HG02623 (cell line): ENCODE measurements around the gene NHSL1.
A peak's percentile ranks its signal among the peaks of the same experiment; 100 is the strongest.

ENCODE experiments used
- ATAC-seq: cut with Tn5 transposase; IDR thresholded peaks from one replicate; pipeline ENCODE4 v1.9.1; 2021; ENCODE audit warnings: moderate library complexity; ENCODE audit not compliant: unreplicated experiment

NHSL1 gene

DNA sequence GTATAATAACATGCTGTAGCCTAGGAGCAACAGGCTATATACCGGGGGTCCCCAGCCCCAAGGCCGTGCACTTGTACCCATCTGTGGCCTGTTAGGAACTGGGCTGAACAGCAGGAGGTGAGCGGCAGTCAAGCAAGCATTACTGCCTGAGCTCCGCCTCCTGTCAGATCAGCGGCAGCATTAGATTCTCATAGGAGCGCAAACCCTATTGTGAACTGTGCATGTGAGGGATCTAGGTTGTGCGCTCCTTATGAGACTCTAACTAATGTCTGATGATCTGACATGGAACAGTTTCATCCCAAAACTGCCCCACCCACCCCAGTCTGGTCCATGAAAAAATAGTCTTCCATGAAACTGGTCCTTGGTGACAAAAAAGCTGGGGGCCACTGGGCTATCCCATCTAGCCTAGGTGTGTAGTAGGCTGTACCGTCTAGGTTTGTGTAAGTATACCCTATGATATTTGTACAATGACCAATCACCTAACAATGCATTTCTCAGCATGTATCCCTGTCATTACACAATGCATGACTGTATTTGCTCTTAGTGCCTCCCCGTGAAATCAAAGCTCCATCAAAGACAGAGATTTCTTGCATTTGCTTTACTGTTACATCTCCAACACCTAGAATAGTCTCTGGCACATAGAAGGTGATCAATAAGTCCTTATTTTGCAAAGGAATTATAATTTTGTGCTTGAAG, 30.8 kb downstream of the NHSL1 start:
- no peak for ATAC-seq

DNA sequence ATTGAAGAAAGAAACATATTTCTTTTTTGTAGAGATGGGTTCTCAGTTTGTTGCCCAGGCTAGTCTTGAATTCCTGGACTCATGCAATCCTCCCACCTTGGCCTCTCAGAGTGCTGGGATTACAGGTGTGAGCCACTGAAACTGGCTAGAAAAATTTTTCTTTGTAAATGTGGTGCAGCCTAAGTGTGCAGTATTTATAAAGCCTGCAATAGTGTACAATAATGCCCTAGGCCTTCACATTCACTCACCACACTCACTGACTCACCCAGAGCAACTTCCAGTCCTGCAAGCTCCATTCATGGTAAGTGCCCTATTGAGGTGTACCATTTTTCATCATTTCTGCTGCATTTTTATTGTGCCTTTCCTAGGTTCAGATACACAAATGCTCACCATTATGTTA, 31.4 kb downstream of the NHSL1 start:
- no peak for ATAC-seq

DNA sequence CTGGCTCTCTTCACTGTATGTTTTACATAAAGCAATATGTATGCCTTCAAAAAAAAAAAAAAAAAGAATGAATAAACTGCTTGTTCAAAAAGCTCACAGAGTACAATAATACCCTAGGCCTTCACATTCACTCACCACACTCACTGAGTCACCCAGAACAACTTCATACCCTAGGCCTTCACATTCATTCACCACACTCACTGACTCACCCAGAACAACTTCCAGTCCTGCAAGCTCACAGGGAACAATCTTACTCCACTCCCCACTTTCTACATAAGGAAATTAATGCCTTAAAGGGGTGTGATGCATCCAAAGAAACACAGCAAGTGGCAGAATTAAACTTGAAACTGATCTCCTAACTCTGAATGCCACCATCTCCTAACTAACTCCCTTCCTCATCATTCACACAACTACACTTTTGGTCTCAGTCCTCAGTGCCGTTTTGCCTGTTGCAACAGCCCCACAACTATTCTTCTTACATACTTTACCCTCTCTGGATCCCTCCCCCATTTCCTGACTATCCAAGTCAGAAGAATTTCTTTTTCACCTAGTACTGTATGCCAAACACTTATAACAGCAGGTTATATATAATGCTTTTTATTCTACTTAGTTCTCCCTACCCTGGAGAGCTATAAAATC, 34.2 kb downstream of the NHSL1 start:
- ATAC-seq, result no peak

DNA sequence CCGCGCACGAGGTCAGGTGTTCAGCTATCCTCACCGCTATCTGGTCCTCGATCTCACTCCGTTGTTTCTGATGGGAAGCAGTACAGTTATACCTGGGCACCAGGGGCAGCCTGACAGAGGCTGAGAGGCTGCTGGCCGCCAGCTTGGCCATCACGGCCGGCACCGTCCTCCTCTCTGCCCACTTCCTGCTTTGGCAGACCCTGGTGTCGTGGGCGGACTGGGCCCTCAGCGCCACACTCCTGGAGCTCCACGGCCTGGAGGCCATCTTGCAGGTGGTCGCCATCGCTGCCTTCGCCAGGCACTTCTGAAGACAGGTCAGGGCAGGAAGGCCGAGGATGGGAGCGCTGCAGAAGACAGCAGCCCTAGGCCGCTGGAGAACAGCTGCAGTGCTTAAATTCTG, 35.2 kb downstream of the NHSL1 start:
- ATAC-seq, result no peak

DNA sequence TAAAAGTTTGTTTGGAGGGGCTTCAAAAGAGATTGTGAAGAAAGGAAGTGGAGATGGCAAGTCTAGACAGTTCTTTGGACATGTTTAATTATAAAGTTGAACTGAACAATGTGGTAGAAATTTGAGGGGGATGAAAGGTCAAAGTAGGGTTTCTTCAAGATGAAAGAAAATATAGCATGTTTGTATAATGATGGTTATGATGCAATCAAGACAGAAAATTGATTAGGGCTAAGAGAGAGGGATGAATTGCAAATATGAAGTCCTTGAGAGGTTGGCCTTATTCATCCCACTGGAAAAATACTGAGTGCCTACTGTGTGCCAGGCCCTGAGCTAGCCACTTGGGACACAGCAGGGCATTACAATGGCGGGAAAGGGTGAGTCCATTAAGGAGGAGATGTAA, 37.6 kb downstream of the NHSL1 start:
- no peak for ATAC-seq

DNA sequence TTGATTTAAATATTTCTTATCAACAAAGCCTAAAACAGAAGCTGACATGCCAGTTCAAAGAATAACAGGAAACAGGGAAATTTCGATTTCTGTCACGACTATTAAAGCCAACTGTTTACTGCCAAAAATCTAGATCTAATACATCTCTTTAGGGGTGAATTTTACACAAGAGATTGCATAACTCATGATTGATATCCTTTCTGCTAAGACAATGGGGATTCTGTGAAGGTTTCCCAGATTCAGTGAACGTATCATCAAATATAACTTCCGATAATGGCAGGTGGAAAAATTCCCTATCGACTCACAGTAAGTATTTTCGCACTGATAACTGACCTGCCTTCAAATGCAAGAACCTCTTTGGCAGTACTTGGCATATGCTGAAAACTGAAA, 42.9 kb downstream of the NHSL1 start:
- ATAC-seq, result no peak

DNA sequence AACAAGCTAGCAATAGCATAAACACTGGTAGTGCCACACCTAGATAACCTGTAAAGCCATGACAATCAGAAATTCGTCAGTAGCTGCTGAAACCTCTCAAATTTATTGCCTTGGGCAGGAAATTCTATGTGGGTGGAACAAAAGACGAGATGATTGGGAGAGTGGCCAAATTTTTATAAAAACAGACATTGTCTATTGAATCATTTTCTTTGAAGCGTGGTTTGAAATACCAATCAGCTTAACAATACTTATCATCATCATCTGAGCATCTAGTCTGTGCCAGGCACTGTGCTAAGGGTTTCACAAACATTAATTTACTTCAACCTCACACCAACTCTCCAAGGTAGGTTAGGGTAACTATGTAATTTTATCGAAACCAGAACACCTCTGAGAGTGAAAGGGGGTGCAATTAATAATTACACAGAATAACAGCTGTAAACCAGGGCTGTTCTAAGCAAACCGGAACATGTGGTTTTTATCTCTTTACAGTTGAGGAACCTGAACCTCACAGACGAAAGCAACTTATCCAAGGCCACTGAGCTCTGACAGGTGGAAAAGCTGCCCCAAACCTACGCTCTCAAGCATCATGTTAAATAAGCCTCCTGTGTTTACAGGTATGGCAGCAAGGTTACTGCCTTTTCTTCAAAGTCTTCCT, 43.4 kb downstream of the NHSL1 start:
- peak; percentile 86 for ATAC-seq

DNA sequence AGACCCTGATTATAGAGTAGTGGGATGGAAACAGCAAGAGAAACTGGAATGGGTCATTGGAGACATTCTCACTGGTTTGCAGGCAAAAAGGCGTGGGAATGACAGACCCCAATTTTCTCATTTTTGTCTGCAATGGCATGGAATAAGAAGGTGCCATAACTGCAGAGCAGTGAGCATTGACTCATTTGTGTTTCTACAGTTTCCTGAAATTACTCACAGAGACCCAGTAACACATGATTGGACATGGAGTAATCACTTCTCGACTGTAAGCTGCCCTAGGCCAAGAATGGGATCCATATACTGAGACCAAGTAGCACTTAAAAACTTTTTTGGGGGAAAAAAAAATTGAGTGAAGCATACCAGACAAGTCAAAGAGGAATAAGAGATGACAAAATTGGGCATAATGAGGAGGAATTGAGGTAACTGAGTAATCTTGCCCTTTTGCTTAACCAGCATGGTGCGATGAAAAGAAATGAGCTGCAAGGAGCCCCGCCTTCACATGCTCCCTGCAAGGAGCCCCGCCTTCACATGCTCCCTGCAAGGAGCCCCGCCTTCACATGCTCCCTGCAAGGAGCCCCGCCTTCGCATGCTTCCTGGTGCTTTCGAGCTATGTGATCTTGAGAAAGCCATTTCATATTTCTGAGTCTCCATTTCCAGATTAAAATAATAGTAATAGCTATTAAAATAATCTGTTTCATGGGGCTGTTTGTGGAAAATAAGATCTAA, 44.1 kb downstream of the NHSL1 start:
- no peak for ATAC-seq

DNA sequence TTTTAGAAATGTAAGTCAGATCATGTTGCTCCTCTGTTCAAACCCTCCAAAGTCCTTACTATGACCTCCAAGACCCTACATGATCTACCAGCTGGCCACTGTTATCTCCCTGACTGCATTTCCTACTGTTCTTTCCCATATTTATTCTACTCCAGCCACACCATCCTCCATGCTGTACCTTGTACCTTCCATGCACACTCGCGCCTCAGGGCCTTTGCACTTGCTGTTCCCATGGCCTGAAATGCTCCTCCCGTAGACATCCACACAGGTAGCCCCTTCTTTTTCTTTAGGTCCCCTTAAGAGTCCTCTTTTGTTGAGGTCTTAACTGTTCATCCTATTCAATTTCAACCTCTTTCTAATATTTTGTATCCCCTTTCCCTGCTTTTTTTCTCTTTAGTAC, 48.3 kb downstream of the NHSL1 start:
- ATAC-seq, result no peak

DNA sequence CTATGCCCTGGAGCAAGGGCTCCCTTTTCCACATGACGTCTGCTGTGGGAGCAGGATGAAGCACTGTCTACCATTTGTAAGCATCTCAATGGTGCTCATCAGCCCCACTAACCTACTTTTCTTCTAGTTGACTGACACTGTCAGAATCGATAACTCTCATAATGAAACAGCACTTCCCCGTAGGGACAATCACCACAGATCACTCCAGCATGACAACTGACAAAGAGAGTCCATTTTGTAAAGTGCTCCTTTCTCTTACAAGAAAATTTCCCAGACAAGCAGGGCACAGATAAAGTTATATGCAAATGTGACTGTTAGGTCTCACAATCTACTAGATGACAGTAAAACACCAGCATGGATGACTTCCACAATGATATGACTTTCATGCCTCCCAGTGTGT, 48.8 kb downstream of the NHSL1 start:
- no peak for ATAC-seq

DNA sequence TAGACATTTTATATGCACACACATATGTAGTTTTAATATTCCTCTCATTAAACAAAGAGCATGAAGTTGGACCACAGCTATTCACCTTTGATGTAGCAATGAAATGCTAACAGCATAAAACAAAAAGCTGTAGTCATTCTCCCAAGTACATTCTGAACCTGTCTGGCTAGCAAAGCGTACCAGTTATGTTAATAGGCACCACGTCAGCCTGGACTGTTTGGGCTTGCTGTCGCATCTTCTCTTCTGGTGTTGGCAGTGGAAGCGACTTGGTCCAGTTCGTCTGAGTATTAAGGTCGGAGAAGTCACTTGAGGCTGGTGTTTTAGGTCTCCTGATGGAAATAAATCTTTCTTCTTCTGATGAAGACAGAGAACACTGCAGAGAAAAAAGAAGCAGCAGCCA, 52.5 kb downstream of the NHSL1 start:
- no peak for ATAC-seq

DNA sequence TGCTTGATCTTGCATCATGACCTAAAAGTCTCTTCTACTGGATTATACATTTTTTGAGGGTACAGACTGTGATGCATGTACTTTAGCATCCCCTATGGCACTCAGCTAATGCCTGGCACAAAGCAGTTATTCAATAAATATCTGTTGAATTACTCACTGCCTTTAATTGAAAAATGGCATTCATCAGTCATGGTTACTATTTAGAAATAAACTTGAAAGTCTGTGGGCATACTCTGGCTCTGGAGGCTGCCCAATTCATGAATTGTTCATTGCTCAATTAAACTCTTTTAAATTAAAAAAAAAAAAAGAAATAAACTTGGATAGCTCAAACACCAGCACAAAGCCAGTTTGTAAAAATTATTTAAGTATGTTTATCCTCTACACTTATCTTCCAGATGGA, 55.3 kb downstream of the NHSL1 start:
- ATAC-seq, result no peak

DNA sequence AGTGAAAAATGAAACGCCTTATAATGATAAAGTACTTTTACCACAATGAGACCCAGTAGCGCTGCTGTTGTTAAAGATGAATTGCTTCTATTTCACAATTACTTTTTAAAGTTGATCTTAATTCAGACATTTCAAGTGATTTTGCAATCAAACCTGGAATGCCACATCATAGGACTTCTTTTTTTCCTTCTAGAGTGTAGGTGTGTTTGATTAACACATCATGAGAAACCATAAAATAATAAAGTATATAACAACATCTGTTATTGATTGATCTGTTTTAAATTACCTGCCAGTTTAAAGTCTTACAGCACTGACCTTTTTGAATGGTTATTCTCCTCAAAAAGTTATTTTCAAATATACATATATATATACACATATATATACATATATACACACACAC, 56.6 kb downstream of the NHSL1 start:
- ATAC-seq, result no peak

DNA sequence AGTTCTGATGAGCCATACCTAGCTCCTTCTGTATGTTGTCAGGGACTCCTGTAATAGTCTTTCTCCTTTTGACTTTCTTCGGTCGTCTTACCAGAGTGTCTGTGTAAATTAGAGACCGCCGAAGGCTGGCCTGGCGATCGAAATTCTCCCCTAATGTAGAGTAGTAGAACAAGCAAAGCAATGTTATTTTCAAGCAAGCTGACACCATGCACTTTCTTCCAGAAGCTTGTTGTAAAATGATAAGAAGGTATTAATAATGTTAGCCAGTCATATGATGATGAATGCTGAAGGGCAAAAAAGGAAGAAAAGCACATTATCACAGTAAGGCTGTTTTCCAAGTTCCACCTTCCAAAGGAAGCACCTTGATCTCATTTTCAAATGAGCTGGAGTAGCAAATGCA, 57.3 kb downstream of the NHSL1 start:
- no peak for ATAC-seq

DNA sequence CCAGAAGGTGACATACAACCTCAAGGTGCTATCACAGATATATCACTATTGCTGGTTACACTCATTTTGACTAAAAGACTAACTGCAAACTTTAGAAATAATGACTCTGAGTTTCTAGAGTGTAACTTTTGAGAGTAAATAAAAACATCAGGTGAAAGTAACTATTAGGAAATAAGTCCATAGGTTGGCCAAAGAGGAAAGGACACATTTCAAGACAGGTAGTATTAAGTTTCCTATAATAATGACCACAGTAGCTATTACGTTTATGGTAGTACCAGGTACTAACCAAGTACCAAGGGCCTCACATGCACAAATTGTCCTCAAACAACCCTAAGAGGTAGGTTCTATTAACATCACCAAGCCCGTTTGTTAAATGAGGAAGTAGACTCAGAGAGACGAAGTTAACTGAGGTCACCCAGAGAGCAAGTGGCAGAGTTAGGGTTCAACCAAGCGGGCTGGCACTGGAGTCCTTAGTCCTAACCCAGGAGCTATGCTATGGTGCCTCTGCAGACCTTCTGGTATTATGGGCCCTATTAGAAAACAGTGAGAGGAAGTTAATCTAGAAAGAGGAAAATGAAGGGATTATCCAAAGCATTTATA, 58.4 kb downstream of the NHSL1 start:
- ATAC-seq, result no peak

DNA sequence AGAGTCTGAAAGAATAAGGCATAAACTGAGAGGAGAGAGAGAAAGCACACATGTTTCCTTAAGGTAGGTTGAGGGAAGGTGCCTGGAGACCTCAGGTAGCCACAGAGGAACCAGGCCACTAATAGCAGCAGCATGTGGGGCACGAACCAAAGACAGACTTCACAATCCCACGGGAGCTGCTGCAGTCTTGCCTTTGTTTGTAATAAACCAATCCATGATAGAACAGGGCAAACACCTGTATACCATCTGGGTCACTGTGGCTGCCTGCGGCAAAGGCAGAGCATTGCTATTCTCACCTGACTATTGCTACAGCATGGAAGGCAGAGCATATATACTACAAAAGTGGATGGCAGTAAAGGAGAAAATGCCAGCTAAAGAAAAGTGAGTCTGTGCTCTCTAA, 59.0 kb downstream of the NHSL1 start:
- no peak for ATAC-seq

DNA sequence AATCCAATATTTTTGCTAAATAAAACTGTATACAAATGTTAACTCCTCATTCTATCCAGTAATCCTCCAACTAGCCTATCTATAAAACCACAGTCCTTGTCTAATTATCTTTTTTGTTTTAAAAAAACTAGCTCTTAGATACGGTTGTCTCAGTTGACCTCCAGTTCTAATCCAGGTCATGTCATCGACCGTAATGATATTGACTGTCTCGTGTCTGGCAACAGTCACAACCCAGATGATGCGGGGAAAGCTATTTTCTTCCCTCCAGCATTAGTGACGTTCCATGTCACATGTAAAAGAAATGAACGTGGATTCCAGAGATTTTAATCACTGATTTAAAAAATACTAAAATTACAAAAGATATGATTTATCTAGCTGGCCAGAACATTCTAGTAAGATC, 59.7 kb downstream of the NHSL1 start:
- no peak for ATAC-seq

DNA sequence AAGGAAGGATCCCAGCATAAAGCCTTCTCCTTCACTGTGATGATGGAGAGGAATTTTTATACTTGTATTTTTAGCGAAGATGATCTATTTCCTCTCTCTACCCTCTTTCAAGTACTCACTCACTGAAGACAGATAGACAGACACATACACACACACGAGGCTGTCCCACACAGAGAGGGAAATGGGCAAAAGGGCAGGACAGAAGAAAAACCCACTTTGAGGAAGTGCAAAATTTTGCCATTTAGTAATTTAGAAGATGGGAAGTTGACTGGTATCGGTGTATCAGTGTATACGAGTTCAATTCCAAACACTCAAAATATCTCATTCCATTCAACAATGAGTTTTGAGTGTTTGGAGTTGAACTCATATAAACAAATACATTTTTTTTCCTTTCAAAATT, 64.4 kb downstream of the NHSL1 start:
- no peak for ATAC-seq

DNA sequence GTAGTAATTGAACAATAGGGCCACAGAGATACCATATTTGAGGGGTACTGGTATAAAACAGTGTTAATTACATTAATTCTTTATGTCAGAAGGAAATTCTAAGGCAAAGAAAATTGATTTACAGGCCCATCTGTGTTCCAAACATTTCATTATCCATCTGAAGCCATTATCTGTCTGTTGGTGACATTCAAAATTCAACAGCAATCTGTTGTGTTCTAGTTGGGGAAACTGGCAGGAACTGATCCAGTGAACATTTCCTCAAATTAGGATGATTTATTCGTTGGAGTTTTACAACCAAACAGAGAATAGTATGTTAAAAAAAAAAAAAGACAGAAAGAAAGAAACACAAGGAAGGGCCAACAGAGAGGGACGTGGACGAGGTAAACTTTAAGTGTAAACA, 65.2 kb downstream of the NHSL1 start:
- ATAC-seq, result no peak

DNA sequence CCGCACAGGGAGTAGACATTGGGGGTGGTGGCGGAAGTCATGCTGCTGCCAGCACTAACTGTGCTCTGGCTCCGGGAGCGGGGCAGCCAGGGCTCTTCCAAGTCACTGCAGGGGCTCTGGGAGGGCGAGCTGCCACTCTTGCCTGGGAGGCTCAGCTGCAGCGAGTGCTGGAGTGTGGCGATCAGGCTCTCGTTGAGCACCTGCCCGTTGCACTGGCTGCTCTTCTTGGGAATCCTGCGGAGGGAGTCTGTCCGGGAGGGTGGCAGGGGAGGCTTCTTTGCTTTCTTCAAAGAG, 67.3 kb downstream of the NHSL1 start:
- no peak for ATAC-seq

DNA sequence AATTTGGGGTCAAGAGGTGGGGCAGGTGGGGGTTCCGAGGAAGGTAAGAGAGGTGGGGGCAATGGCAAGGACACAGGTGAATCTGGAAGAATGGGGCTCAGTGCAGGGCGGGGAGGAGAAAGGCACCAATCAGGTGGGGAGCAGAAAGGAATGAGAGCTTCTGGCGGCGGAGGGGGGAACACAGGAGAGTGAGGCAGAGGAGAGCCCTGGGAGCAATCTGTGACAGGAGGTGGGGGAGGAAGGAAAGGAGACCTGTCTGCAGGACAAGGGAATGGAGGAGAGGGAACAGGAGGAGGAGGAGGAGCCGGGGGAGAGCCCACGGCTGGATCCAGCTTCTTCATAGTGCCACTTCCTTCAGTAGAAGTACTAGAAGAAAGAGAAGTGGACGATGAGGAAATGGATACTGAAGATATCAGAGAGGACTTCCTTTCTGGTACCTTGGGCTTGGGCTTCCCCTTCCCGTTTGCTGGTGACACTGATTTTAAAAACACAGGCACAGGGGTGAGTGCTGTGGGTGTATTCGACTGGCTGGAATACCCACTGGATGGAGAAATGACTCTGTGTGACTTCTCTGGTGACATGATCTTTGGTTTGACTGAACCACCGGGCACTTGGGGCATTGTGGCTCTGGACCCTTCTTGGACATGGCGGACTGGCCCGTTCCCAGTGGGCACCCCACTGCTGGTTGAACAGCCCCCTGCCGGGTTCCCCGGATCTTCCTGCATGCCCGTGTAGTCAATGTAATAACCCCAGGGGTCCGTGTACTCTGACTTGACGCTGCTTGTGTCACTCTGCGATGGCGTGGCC, 67.8 kb downstream of the NHSL1 start:
- ATAC-seq, result no peak
